GDM1 (cell line): ENCODE results near the gene SLC4A5.
"Not testable (repeated sequence)": the region's sequence is repeated elsewhere in the genome, so short reads cannot be mapped to it uniquely, and the experiment has no call there.

Experiments used
- DNase-seq: peaks from one replicate; lab custom pipeline; 2025; lab: John Stamatoyannopoulos, UW

SLC4A5 gene

GRCh38 chr2:74232426-74232825 is 110.8 kb downstream of the SLC4A5 start:
- DNase-seq: no peak

GRCh38 chr2:74229865-74230264 is 113.4 kb downstream of the SLC4A5 start:
- DNase-seq: not testable (repeated sequence)

- no peak for DNase-seq
These were observed 114.4 kb downstream of the SLC4A5 start for GRCh38 chr2:74228772-74229171.

- no peak for DNase-seq
These were observed 115.6 kb downstream of the SLC4A5 start for GRCh38 chr2:74227646-74228045.

- DNase-seq: no peak
These were observed 116.5 kb downstream of the SLC4A5 start for GRCh38 chr2:74226648-74227213.

GRCh38 chr2:74225698-74226459 is 117.3 kb downstream of the SLC4A5 start:
- DNase-seq: no peak

GRCh38 chr2:74223941-74224770 is 119.1 kb downstream of the SLC4A5 start:
- DNase-seq: no peak

GRCh38 chr2:74222300-74222650 is 120.9 kb downstream of the SLC4A5 start:
- no peak for DNase-seq

- DNase-seq: no peak
These were observed 121.5 kb downstream of the SLC4A5 start for GRCh38 chr2:74221604-74222299.

- no peak for DNase-seq
These were observed 122.1 kb downstream of the SLC4A5 start for GRCh38 chr2:74221091-74221490.

- no peak for DNase-seq
These were observed 123.2 kb downstream of the SLC4A5 start for GRCh38 chr2:74219846-74220486.

GRCh38 chr2:74216642-74217041 is 126.6 kb downstream of the SLC4A5 start:
- DNase-seq: no peak

- not testable (repeated sequence) for DNase-seq
These were observed 127.4 kb downstream of the SLC4A5 start for GRCh38 chr2:74215771-74216170.

GRCh38 chr2:74212702-74213410 is 130.4 kb downstream of the SLC4A5 start:
- no peak for DNase-seq

- no peak for DNase-seq
These were observed 137.0 kb downstream of the SLC4A5 start for GRCh38 chr2:74206180-74206688.

GRCh38 chr2:74205596-74205995 is 137.6 kb downstream of the SLC4A5 start:
- DNase-seq: no peak

GRCh38 chr2:74205113-74205512 is 138.1 kb downstream of the SLC4A5 start:
- DNase-seq: no peak

GRCh38 chr2:74204436-74204835 is 138.8 kb downstream of the SLC4A5 start:
- DNase-seq: no peak

GRCh38 chr2:74201596-74201995 is 141.6 kb downstream of the SLC4A5 start:
- no peak for DNase-seq

GRCh38 chr2:74201196-74201595 is 142.0 kb downstream of the SLC4A5 start:
- no peak for DNase-seq

- DNase-seq: no peak
These were observed 143.3 kb downstream of the SLC4A5 start for GRCh38 chr2:74199871-74200305.
